ENCODE data around the gene WDR1. TPM values are rescaled to one million over a fixed set of nuclear protein-coding genes. Genes with fewer than 3 reads are reported as not detected.

The WDR1 gene
- total and polyA plus RNA-seq, 8 donors: 30.0 to 102 (median 57.7) TPM

DNA sequence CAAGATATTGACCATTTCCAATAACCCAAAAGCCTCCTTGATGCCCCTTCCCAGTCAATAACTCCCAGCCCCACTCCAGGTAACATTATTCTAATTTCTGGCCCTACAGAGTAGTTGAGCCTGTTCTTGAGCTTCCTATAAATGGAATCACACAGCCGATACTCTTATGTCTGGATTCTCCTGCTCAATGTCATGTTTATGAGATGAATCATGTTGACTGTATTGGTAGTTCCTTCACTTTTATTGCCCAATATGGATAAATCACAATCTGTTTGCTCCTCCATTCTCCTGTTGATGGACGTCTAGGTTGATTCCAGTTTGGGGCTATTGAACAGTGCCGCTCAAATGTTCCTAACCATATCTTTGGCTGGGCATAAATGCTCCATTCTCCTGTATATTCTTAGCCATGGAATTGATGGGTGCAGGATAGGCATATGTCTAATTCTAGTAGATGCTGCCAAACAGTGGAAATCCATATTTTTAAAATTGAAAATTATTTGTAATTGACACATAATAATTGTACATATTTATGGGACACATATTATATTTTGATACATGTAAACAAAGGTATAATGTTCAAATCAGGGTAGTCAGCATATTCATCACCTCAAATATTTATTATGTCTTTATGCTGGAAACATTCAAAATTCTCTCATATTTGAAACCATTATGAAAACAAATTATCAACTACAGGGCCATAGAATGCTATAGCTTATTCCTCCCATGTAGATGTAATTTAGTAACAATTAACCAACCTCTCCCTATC lies 54.8 kb downstream of the WDR1 start:
- WGBS, 2 donors: 87 to 89% methylated on average over 3 of the region's 3 CpGs
- Histone ChIP-seq H3K36me3 (no peaks in the 10 kb centered on the region), H3K9me3 (no peaks in the 10 kb centered on the region), H3K27ac (no peak overlapping the region), H3K4me3 (no peak overlapping the region), H3K27me3 (no peaks in the 10 kb centered on the region), H3K4me1 (no peaks in the 10 kb centered on the region)
- intact Hi-C loops (cut with DNase I): no loop called here
- FAIRE-seq (no peak), ATAC-seq (no peak), DNase-seq (no peak)
- TF ChIP-seq, protein P1, sequence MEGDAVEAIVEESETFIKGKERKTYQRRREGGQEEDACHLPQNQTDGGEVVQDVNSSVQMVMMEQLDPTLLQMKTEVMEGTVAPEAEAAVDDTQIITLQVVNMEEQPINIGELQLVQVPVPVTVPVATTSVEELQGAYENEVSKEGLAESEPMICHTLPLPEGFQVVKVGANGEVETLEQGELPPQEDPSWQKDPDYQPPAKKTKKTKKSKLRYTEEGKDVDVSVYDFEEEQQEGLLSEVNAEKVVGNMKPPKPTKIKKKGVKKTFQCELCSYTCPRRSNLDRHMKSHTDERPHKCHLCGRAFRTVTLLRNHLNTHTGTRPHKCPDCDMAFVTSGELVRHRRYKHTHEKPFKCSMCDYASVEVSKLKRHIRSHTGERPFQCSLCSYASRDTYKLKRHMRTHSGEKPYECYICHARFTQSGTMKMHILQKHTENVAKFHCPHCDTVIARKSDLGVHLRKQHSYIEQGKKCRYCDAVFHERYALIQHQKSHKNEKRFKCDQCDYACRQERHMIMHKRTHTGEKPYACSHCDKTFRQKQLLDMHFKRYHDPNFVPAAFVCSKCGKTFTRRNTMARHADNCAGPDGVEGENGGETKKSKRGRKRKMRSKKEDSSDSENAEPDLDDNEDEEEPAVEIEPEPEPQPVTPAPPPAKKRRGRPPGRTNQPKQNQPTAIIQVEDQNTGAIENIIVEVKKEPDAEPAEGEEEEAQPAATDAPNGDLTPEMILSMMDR (IDR thresholded peaks at IDR 0.05): no peak

DNA sequence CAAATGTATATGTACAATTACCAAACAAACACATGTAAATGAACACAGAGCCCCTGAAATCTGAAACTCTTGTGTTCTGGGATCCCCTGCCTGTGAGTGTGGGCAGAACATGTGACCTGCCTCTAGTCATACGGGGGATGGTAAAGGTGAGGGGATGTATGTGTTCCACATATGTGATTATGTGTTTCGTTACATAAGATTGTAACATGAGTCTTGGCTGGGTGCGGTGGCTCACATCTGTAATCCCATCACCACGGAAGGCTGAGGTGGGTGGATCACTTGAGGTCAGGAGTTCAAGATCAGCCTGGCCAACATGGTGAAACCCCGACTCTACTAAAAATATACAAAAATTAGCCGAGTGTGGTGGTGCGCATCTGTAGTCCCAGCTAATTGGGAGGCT lies 58.2 kb downstream of the WDR1 start:
- H3K36me3 ChIP-seq: no peaks in the 10 kb centered on the region
- H3K27me3 ChIP-seq: no peaks in the 10 kb centered on the region
- TF ChIP-seq, protein P1 (IDR thresholded peaks at IDR 0.05): no peak
- WGBS, 2 donors: 90 to 94% methylated on average over 7 of the region's 7 CpGs
- no peak for DNase-seq
- ATAC-seq: no peak
- H3K9me3 ChIP-seq: no peaks in the 10 kb centered on the region
- H3K4me3 ChIP-seq: no peak overlapping the region
- no peak overlapping the region for H3K27ac ChIP-seq
- H3K4me1 ChIP-seq: no peaks in the 10 kb centered on the region
- no peak for FAIRE-seq
- intact Hi-C loops (cut with DNase I): no loop called here

DNA sequence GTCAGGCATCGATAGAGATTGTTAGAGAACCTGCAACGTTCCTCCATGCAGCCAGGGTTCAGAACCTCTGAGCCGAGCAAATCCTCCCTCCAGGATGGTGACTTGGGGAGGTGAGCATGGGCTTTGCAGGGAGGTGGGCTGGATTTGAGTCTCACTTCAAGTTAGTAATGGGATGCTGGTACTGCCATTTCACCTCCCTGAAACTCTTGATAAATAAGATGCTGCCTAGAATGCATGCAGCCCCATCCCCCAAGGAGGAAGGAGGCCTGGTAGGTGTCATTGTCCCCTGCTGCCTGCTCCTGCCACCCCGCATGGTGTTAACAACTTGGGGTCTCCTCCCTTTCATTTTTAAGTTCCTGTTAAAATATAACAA lies 59.6 kb downstream of the WDR1 start:
- no peaks in the 10 kb centered on the region for H3K4me1 ChIP-seq
- intact Hi-C loops (cut with DNase I): no loop called here
- TF ChIP-seq, protein P1 (IDR thresholded peaks at IDR 0.05): no peak
- H3K27me3 ChIP-seq: no peaks in the 10 kb centered on the region
- H3K27ac ChIP-seq: peak overlapping the region; percentile 44 to 61 (median 54)
- FAIRE-seq (no peak), ATAC-seq (no peak), DNase-seq (no peak)
- no peak overlapping the region for H3K4me3 ChIP-seq
- 40 to 49% methylated on average over 4 of the region's 4 CpGs for WGBS, 2 donors
- no peaks in the 10 kb centered on the region for H3K9me3 ChIP-seq
- no peaks in the 10 kb centered on the region for H3K36me3 ChIP-seq

DNA sequence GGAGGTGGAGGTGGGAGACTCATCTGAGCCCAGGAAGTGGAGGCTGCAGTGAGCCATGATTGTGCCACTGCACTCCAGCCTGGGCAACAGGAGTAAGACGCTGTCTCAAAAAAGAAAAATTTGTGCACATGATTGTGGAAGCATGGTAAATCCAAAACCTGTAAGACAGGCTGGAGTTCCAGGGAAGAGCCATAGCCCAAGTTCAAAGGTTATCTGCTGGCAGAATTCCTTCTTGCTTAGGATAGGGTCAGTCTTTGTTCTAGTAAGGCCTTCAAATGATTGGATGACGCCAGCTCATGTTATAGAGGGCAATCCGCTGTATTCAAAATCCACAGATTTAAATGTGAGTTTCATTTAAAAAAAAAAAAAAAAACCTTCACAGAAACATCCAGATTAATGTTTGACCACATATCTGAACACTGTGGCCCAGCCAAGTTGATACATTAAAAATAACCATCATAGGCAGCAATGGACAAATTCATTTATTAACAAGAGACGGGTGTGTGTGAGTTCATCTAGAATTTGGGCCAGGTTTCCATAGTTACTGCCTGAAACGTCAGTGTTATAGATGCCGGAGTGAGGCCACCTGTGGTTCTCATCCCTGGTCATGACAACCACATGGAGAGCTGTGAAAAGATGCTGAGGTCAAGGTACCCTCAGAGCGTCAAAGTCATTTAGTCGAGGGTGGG lies 60.1 kb downstream of the WDR1 start:
- Histone ChIP-seq H3K27me3 (no peaks in the 10 kb centered on the region), H3K4me1 (no peaks in the 10 kb centered on the region), H3K27ac (peak overlapping the region; percentile 44 to 61 (median 54)), H3K36me3 (no peaks in the 10 kb centered on the region), H3K4me3 (no peak overlapping the region), H3K9me3 (no peaks in the 10 kb centered on the region)
- WGBS, 2 donors: 44 to 51% methylated on average over 8 of the region's 8 CpGs
- DNase-seq (peak in 2 of 6 donors; percentile 32 to 33), ATAC-seq (peak; percentile 66 to 90 (median 86)), FAIRE-seq (no peak)
- intact Hi-C loops (cut with DNase I): no loop called here
- TF ChIP-seq, protein P1 (IDR thresholded peaks at IDR 0.05): no peak

DNA sequence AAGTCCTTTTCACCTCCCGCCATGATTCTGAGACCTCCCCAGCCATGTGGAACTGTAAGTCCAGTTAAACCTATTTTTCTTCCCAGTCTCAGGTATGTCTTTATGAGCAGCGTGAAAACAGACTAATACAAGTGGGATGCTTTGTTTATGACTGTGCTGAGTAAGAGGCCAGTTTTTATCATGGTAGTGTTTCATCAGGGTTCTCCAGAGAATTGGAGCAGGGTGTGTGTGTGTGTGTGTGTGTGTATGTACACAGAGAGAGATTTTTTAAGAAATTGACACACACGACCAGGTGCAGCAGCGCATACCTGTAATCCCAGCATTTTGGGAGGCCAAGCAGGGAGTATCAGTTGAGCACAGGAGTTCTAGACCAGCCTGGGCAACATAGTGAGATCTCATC lies 60.7 kb downstream of the WDR1 start:
- TF ChIP-seq, protein P1 (IDR thresholded peaks at IDR 0.05): no peak
- Histone ChIP-seq H3K4me3 (no peak overlapping the region), H3K27ac (peak overlapping the region in 3 of 4 donors; percentile 8 to 42 (median 37)), H3K36me3 (no peaks in the 10 kb centered on the region), H3K4me1 (no peaks in the 10 kb centered on the region), H3K9me3 (no peaks in the 10 kb centered on the region), H3K27me3 (no peaks in the 10 kb centered on the region)
- no peak for ATAC-seq
- intact Hi-C loops (cut with DNase I): no loop called here
- WGBS, 2 donors: 67 to 75% methylated on average over 4 of the region's 4 CpGs
- no peak for DNase-seq
- FAIRE-seq: no peak
